Psoas muscle (tissue), 8 donors: Measurements from ENCODE around the gene RAD17. TPM values are rescaled to one million over a fixed set of nuclear protein-coding genes. Genes with fewer than 3 reads are reported as not detected.

Experiments
- ATAC-seq, 4 donors: fragments of 200-7000 bp; cut with Tn5 transposase; one replicate each; pipeline ENCODE4 v1.9.1; 2020; ENCODE audit warnings: moderate library complexity in 3 of 4, mild to moderate bottlenecking in 2 of 4
- DNase-seq, 2 donors: peaks; one replicate each; pipeline ENCODE4 v3.0.0-alpha.2; 2020
- H3K27ac ChIP-seq: fragments of 200-600 bp; one replicate; pipeline ENCODE4 v1.8.0; 2022
- H3K27me3 ChIP-seq, 3 donors: fragments of 200-600 bp in 1 of 3; one replicate each; pipeline versions ENCODE4 v1.6.1 to v1.8.0; 2013 to 2022; ENCODE audit warnings: low read length in 2 of 3, mild to moderate bottlenecking in 2 of 3, moderate library complexity in 1 of 3; ENCODE audit not compliant: insufficient read depth in 3 of 3
- H3K36me3 ChIP-seq, 2 donors: fragments of 200-600 bp in 1 of 2; one replicate each; pipeline versions ENCODE4 v1.6.1 to v1.8.0; 2013 to 2022; ENCODE audit warnings: low read depth in 1 of 2, mild to moderate bottlenecking in 1 of 2, moderate library complexity in 1 of 2; ENCODE audit not compliant: insufficient read depth in 1 of 2
- H3K4me1 ChIP-seq: fragments of 200-600 bp; one replicate; pipeline ENCODE4 v1.8.0; 2022
- H3K4me3 ChIP-seq: fragments of 200-600 bp; one replicate; pipeline ENCODE4 v1.8.0; 2022; ENCODE audit warnings: mild to moderate bottlenecking
- H3K9me3 ChIP-seq: fragments of 200-600 bp; one replicate; pipeline ENCODE4 v1.8.0; 2022
- WGBS, 3 donors: extraction: QIAGEN DNeasy Blood & Tissue Kit; methylation state at CpG; one replicate each; pipeline versions ENCODE4 v1.1.6 to v1.1.7; 2013; 5-methylcytosine and 5-hydroxymethylcytosine counted together
- intact Hi-C, 2 donors: fragments of 100-400 bp; cut with DNase I; formaldehyde crosslinking; loops; one replicate each; pipeline versions ENCODE4 v1.11.0 to v1.14.2; 2022
- polyA plus RNA-seq, 3 donors: library from polyadenylated mRNA; stranded (reverse); fragments of 200-250 nt; gene quantifications; one replicate each; pipeline ENCODE4 v1.2.3, GENCODE V29; 2013
- total RNA-seq, 4 donors: library from RNA; stranded (reverse); fragmentation: NEBNext Ultra II Directional in 2 of 4; extraction: Animal tissue kit (Norgen Biotek cat#: 25700) in 2 of 4; gene quantifications; one replicate each; pipeline versions ENCODE4 v1.2.1 to v1.2.4, GENCODE V29; 2021 to 2023
- TF ChIP-seq, protein P1 (sequence below): fragments of 200-600 bp; IDR thresholded peaks from one replicate; pipeline ENCODE4 v1.8.0; 2022; ENCODE audit warnings: antibody characterized with exemption
- donor health status: healthy with polysubstance abuse.
- donor health status: DM: no; HTN: no; CAD: no; lungs with moderate emphysema.
- donor health status: Bipolar disorder and iron deficiency.
- donor health status: healthy.
- donor health status: DM: yes; HTN: yes; CAD: no.
- donor health status: DM: no; HTN: no; CAD: no.
- donor health status: DM: no; HTN: no; CAD: no.
- donor health status: DM: yes; HTN: yes; CAD: no.

RAD17 gene
- total and polyA plus RNA-seq, 7 donors: 6.8 to 19.2 (median 12.0) TPM

- TF ChIP-seq, protein P1, sequence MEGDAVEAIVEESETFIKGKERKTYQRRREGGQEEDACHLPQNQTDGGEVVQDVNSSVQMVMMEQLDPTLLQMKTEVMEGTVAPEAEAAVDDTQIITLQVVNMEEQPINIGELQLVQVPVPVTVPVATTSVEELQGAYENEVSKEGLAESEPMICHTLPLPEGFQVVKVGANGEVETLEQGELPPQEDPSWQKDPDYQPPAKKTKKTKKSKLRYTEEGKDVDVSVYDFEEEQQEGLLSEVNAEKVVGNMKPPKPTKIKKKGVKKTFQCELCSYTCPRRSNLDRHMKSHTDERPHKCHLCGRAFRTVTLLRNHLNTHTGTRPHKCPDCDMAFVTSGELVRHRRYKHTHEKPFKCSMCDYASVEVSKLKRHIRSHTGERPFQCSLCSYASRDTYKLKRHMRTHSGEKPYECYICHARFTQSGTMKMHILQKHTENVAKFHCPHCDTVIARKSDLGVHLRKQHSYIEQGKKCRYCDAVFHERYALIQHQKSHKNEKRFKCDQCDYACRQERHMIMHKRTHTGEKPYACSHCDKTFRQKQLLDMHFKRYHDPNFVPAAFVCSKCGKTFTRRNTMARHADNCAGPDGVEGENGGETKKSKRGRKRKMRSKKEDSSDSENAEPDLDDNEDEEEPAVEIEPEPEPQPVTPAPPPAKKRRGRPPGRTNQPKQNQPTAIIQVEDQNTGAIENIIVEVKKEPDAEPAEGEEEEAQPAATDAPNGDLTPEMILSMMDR: no peak
- no peak for ATAC-seq
Observed at GRCh38 chr5:69378376-69378775, 8.8 kb downstream of the RAD17 start.

GRCh38 chr5:69404659-69405330 lies 35.2 kb downstream of the RAD17 start:
- Histone ChIP-seq H3K4me3 (no peak overlapping the region), H3K4me1 (no peaks in the 10 kb centered on the region), H3K27ac (no peak overlapping the region), H3K9me3 (no peaks in the 10 kb centered on the region), H3K27me3 (no peaks in the 10 kb centered on the region), H3K36me3 (peaks cover 0 to 75% of the 10 kb centered on the region in 2 donors)
- TF ChIP-seq, protein P1: no peak
- intact Hi-C loops: no loop called here
- ATAC-seq (no peak), DNase-seq (no peak)
- 91 to 94% (median 93%) methylated on average over 15 of the region's 15 CpGs for WGBS, 3 donors

More at GRCh38 chr5:69378376-69378775, 8.8 kb downstream of the RAD17 start:
- Histone ChIP-seq H3K4me3 (no peak overlapping the region), H3K27ac (no peak overlapping the region), H3K36me3 (peaks cover 2 to 90% of the 10 kb centered on the region in 2 donors), H3K9me3 (no peaks in the 10 kb centered on the region), H3K4me1 (no peaks in the 10 kb centered on the region), H3K27me3 (no peaks in the 10 kb centered on the region)
- no peak for DNase-seq
- intact Hi-C loops: no loop called here

DNA sequence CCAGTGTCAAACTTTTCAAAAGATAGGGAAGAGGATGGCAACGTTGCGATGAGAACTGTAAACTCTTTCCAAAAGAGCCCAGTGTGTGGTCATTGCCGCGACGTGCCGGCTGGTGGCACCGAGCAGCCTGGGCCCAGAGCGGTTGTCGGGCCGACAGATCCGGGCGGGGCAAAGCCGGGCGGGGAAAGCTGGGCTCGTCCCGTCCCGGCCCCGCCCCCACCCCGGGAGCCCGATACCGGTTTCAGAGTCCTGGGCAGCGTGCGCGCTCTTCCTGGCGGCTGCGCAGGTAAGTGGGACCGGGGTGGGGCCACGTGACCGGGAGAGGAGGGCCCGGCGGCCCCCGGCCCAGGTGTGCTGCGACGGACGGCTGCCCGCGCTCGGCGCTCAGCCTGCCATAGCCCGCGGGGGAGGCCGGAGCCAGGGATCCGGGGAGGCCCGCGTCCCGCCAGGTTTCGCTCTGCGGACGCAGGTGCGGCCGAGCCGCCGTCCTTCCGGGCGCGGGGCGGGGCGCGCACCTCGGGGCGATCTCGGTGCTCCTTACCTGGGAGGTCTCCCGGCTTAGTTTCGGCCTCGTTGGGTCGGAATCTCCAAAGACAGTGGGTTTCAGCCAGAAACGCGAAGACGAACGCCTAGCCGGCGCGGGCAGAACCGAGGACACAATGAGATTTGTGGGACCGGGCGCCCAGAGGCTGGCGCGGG lies 45.4 kb downstream of the RAD17 start, which contains the start of gene MARVELD2:
Gene MARVELD2, plus strand, starts transcription at position 232 of the 699 bp plus-strand sequence. CDS start 4,270 bp downstream, outside the sequence.
- Histone ChIP-seq H3K27me3 (no peaks in the 10 kb centered on the region), H3K36me3 (peaks cover 0 to 54% of the 10 kb centered on the region in 2 donors), H3K9me3 (no peaks in the 10 kb centered on the region), H3K4me1 (no peaks in the 10 kb centered on the region), H3K4me3 (peak within 1 kb of the TSS; percentile 56), H3K27ac (no peak within 1 kb of the TSS)
- TF ChIP-seq, protein P1: no peak
- intact Hi-C loops: no loop called here
- ATAC-seq: peak in 3 of 4 donors; percentile 23 to 37 (median 30)
- DNase-seq: peak; percentile 40 to 60
- WGBS, 3 donors: 38 to 56% (median 56%) methylated on average over 75 to 78 of the region's 78 CpGs

- H3K27ac ChIP-seq: no peak overlapping the region
- intact Hi-C loops: no loop called here
Observed at GRCh38 chr5:69415584-69415958, 46.0 kb downstream of the RAD17 start.

More at GRCh38 chr5:69415584-69415958, 46.0 kb downstream of the RAD17 start:
- 68 to 74% (median 74%) methylated on average over 18 of the region's 18 CpGs for WGBS, 3 donors
- Histone ChIP-seq H3K27me3 (no peaks in the 10 kb centered on the region), H3K9me3 (no peaks in the 10 kb centered on the region), H3K36me3 (peaks cover 0 to 49% of the 10 kb centered on the region in 2 donors), H3K4me1 (no peaks in the 10 kb centered on the region), H3K4me3 (peak overlapping the region; percentile 56)
- TF ChIP-seq, protein P1: no peak
- no peak for ATAC-seq
- DNase-seq: no peak
